ENCODE data around the gene ABLIM1.

ABLIM1 gene

DNA sequence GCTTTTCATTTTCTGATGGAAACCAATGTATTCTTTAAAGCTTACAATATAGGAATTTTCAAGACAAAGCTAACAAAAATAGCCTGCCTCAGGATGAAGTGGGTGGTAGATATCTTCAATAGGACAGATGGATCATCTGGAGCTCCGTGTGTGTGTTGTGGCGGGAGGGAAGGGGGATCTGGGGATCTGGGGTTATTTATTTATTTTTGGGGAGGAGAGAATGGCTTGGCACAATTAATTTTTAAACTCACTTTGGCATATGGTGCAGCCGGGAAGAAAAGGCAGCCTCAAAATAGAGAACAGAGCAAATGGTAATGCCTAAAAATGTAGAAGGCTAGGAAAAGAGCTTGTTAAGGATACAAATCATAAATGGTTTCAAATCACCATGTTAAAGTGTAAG, 11.6 kb upstream of the ABLIM1 start:
- ChIA-PET POLR2A (no interaction called here), CTCF (interaction anchor here (0.6 to 1.0 kb wide), 3 partner anchors 34 to 119 kb away, joined by 3 to 4 read pairs (median 3); no protein-coding TSS in a partner anchor)
- no peaks in the 10 kb centered on the region for H3K36me3 ChIP-seq (ENCODE audit: control insufficient read depth in 2 of 2, insufficient read depth in 1 of 2, low read length in 2 of 2)
- TF ChIP-seq ZBTB6 (tag by site-specific recombination; IDR thresholded peaks at IDR 0.05) (no peak), MZF1 (tag by site-specific recombination; IDR thresholded peaks at IDR 0.05; ENCODE audit: borderline replicate concordance) (0 out of 2 replicates have a peak, but pooled peaks have one; percentile 26)
- H3K27ac ChIP-seq (ENCODE audit: extremely low read depth, low read depth, low read length) = no peak overlapping the region
- no peak overlapping the region for H3K4me3 ChIP-seq (ENCODE audit: low read depth, low read length)
- H3K9me3 ChIP-seq (ENCODE audit: control insufficient read depth, insufficient read depth, low read depth, low read length) = no peaks in the 10 kb centered on the region
- H3K4me1 ChIP-seq (ENCODE audit: control insufficient read depth, insufficient read depth, low read length) = peaks cover 9% of the 10 kb centered on the region; the same call in 1 of the 2 replicates

- no peaks in the 10 kb centered on the region for H3K36me3 ChIP-seq (ENCODE audit: control insufficient read depth in 2 of 2, insufficient read depth in 1 of 2, low read length in 2 of 2)
- ChIA-PET POLR2A (no interaction called here), CTCF (interaction anchor here (0.7 kb wide), 1 partner anchor 11 kb away, joined by 4 read pairs; no protein-coding TSS in a partner anchor)
- H3K4me1 ChIP-seq (ENCODE audit: control insufficient read depth, insufficient read depth, low read length) = peaks cover 16% of the 10 kb centered on the region
- H3K4me3 ChIP-seq (ENCODE audit: low read depth, low read length) = no peak overlapping the region
- TF ChIP-seq, protein P1, sequence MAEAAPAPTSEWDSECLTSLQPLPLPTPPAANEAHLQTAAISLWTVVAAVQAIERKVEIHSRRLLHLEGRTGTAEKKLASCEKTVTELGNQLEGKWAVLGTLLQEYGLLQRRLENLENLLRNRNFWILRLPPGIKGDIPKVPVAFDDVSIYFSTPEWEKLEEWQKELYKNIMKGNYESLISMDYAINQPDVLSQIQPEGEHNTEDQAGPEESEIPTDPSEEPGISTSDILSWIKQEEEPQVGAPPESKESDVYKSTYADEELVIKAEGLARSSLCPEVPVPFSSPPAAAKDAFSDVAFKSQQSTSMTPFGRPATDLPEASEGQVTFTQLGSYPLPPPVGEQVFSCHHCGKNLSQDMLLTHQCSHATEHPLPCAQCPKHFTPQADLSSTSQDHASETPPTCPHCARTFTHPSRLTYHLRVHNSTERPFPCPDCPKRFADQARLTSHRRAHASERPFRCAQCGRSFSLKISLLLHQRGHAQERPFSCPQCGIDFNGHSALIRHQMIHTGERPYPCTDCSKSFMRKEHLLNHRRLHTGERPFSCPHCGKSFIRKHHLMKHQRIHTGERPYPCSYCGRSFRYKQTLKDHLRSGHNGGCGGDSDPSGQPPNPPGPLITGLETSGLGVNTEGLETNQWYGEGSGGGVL (tag by site-specific recombination; IDR thresholded peaks at IDR 0.05) = no peak
- TF ChIP-seq ZNF121 (tag by site-specific recombination; IDR thresholded peaks at IDR 0.05) = peak; percentile 65
- no peaks in the 10 kb centered on the region for H3K9me3 ChIP-seq (ENCODE audit: control insufficient read depth, insufficient read depth, low read depth, low read length)
- H3K27ac ChIP-seq (ENCODE audit: extremely low read depth, low read depth, low read length) = no peak overlapping the region
Observed at GRCh38 chr10:114668375-114669080, 10.5 kb upstream of the ABLIM1 start.

DNA sequence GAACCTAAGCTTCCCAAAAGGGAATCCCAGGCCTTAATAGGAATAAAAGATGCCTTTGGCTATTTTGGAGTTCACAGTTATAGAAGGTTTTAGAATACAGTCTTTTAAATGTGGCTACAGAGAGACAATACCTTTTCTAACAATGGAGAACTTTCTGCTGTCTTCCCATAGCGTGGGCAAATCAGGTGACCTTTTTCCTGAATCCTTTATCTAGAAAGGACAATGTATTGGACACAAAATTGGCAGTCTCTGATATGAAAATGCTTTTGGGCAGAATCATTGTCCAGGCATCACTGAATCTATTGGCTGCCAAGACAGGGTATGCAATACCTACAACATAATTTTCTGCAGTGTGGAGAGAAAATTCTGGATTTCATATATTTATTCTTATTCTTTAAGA, 7.8 kb upstream of the ABLIM1 start:
- POLR2A ChIA-PET = no interaction called here
- Histone ChIP-seq H3K4me3 (ENCODE audit: low read depth, low read length) (no peak overlapping the region), H3K36me3 (ENCODE audit: control insufficient read depth in 2 of 2, insufficient read depth in 1 of 2, low read length in 2 of 2) (no peaks in the 10 kb centered on the region), H3K27ac (ENCODE audit: extremely low read depth, low read depth, low read length) (no peak overlapping the region), H3K4me1 (ENCODE audit: control insufficient read depth, insufficient read depth, low read length) (peaks cover 32% of the 10 kb centered on the region), H3K9me3 (ENCODE audit: control insufficient read depth, insufficient read depth, low read depth, low read length) (no peaks in the 10 kb centered on the region)
- no peak for TF ChIP-seq OVOL3 (tag by site-specific recombination; IDR thresholded peaks at IDR 0.05)
- no peak for TF ChIP-seq ZNF366 (tag by site-specific recombination; conservative IDR thresholded peaks at IDR 0.05)
- no peak for TF ChIP-seq ZNF239 (tag by site-specific recombination; IDR thresholded peaks at IDR 0.05)
- CTCF ChIA-PET = interaction anchor here (0.6 to 1.1 kb wide), 4 partner anchors 17 to 199 kb away, joined by 3 to 6 read pairs (median 4); no protein-coding TSS in a partner anchor

DNA sequence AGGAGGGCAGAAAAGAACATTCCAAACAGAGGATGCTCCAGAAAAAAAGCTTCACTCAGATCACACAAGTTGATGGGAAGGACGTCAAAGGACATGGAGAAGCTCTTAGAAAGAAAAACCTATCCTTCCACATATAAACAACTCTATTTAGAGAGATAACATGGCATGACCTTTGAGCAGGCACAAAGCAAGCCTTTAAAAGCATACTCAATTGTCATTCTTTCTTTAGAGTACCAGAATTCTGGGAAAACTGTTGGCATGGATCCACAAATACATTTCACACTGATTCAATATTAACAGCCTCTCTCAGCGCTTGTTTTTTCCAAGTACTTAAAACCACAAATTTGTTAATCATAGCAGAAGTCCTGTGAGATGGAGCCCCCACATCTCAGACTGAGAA, 7.3 kb upstream of the ABLIM1 start:
- no peak overlapping the region for H3K27ac ChIP-seq (ENCODE audit: extremely low read depth, low read depth, low read length)
- peaks cover 32% of the 10 kb centered on the region for H3K4me1 ChIP-seq (ENCODE audit: control insufficient read depth, insufficient read depth, low read length)
- TF ChIP-seq ZNF561 (tag by site-specific recombination; IDR thresholded peaks at IDR 0.05; ENCODE audit: borderline replicate concordance) (no peak), ZNF654 (tag by site-specific recombination; IDR thresholded peaks at IDR 0.05; ENCODE audit: low read depth) (no peak), ZBTB6 (tag by site-specific recombination; IDR thresholded peaks at IDR 0.05) (no peak), REPIN1 (tag by site-specific recombination; IDR thresholded peaks at IDR 0.05; ENCODE audit: low read depth) (no peak)
- TF ChIP-seq, protein P2, sequence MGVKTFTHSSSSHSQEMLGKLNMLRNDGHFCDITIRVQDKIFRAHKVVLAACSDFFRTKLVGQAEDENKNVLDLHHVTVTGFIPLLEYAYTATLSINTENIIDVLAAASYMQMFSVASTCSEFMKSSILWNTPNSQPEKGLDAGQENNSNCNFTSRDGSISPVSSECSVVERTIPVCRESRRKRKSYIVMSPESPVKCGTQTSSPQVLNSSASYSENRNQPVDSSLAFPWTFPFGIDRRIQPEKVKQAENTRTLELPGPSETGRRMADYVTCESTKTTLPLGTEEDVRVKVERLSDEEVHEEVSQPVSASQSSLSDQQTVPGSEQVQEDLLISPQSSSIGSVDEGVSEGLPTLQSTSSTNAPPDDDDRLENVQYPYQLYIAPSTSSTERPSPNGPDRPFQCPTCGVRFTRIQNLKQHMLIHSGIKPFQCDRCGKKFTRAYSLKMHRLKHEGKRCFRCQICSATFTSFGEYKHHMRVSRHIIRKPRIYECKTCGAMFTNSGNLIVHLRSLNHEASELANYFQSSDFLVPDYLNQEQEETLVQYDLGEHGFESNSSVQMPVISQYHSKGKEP (tag by site-specific recombination; IDR thresholded peaks at IDR 0.05) = no peak
- no peak overlapping the region for H3K4me3 ChIP-seq (ENCODE audit: low read depth, low read length)
- POLR2A ChIA-PET = no interaction called here
- no peaks in the 10 kb centered on the region for H3K9me3 ChIP-seq (ENCODE audit: control insufficient read depth, insufficient read depth, low read depth, low read length)
- no peaks in the 10 kb centered on the region for H3K36me3 ChIP-seq (ENCODE audit: control insufficient read depth in 2 of 2, insufficient read depth in 1 of 2, low read length in 2 of 2)
- CTCF ChIA-PET = interaction anchor here (0.6 to 1.1 kb wide), 3 partner anchors 17 to 198 kb away, joined by 3 to 6 read pairs (median 5); no protein-coding TSS in a partner anchor
